Hepatocyte (in vitro differentiated cells): ENCODE measurements around the gene RBM4. TPM values are rescaled to one million over a fixed set of nuclear protein-coding genes. Genes with fewer than 3 reads are reported as not detected.
A peak's percentile ranks its signal among the peaks of the same experiment; 100 is the strongest.
"Not testable (repeated sequence)": the region's sequence is repeated elsewhere in the genome, so short reads cannot be mapped to it uniquely, and the experiment has no call there.

ENCODE experiments used
- DNase-seq: peaks from one replicate; pipeline ENCODE4 v3.0.0-alpha.2; 2016; ENCODE audit warnings: low spot score
- H2AFZ ChIP-seq: fragments of 200-600 bp; sonication (generic); 2 replicates; pipeline ENCODE4 v1.6.0; 2016; ENCODE audit warnings: antibody characterized with exemption, mild to moderate bottlenecking
- H3K27ac ChIP-seq: fragments of 200-600 bp; sonication (generic); 2 replicates; pipeline ENCODE4 v1.5.1; 2016; ENCODE audit warnings: mild to moderate bottlenecking
- H3K27me3 ChIP-seq: fragments of 200-600 bp; sonication (generic); 2 replicates; pipeline ENCODE4 v1.6.1; 2016
- H3K36me3 ChIP-seq: fragments of 200-600 bp; sonication (generic); replicated peaks from 2 replicates; pipeline ENCODE4 v1.5.1; 2016; ENCODE audit warnings: low read depth; ENCODE audit not compliant: insufficient read depth
- H3K4me1 ChIP-seq: fragments of 200-600 bp; sonication (generic); 2 replicates; pipeline ENCODE4 v1.5.1; 2016; ENCODE audit warnings: mild to moderate bottlenecking, moderate library complexity; ENCODE audit not compliant: insufficient read depth
- H3K4me2 ChIP-seq: fragments of 200-600 bp; sonication (generic); 2 replicates; pipeline ENCODE4 v1.6.0; 2016
- H3K4me3 ChIP-seq: fragments of 200-600 bp; sonication (generic); 2 replicates; pipeline ENCODE4 v1.5.1; 2016; ENCODE audit warnings: mild to moderate bottlenecking
- H3K79me2 ChIP-seq: fragments of 200-600 bp; sonication (generic); 2 replicates; pipeline ENCODE4 v1.6.0; 2017; ENCODE audit warnings: mild to moderate bottlenecking
- H3K9me2 ChIP-seq: fragments of 200-600 bp; sonication (generic); replicated peaks from 2 replicates; pipeline ENCODE4 v1.6.0; 2017; ENCODE audit warnings: mild to moderate bottlenecking; ENCODE audit not compliant: insufficient read depth
- H3K9me3 ChIP-seq: fragments of 200-600 bp; sonication (generic); 2 replicates; pipeline ENCODE4 v1.5.1; 2016; ENCODE audit warnings: low read depth, mild to moderate bottlenecking
- H4K20me1 ChIP-seq: fragments of 200-600 bp; sonication (generic); 2 replicates; pipeline ENCODE4 v1.6.0; 2016; ENCODE audit warnings: mild to moderate bottlenecking; ENCODE audit not compliant: insufficient read depth, poor library complexity, severe bottlenecking
- CTCF ChIP-seq: fragments of 200-600 bp; sonication (generic); IDR thresholded peaks from 2 replicates; pipeline ENCODE4 v1.5.1; 2016; ENCODE audit warnings: antibody characterized with exemption, mild to moderate bottlenecking; ENCODE audit not compliant: poor library complexity
- EZH2 ChIP-seq: fragments of 200-600 bp; sonication (generic); IDR thresholded peaks from 2 replicates; pipeline ENCODE4 v1.6.1; 2016; ENCODE audit warnings: antibody characterized with exemption, mild to moderate bottlenecking, borderline replicate concordance
- EZH2phosphoT487 ChIP-seq: fragments of 200-600 bp; sonication (generic); IDR thresholded peaks from one replicate; pipeline ENCODE4 v1.6.1; 2018; ENCODE audit warnings: antibody characterized with exemption, mild to moderate bottlenecking, low read depth, moderate library complexity; ENCODE audit not compliant: unreplicated experiment, severe bottlenecking
- WGBS: methylation state at CpG from one replicate; pipeline ENCODE4 v1.1.6; 2016; ENCODE audit warnings: low lambda C conversion rate; ENCODE audit errors: missing lambda C conversion rate; 5-methylcytosine and 5-hydroxymethylcytosine counted together
- polyA plus RNA-seq: library from polyadenylated mRNA; unstranded; fragments of >200 nt; fragmentation: Nextera tagmentation; extraction: Ambion mirVana; gene quantifications from 2 replicates; pipeline ENCODE4 v1.2.1, GENCODE V29; 2016
- total RNA-seq: library from RNA; depleted of rRNA; stranded (reverse); fragments of >200 nt; gene quantifications from 2 replicates; pipeline ENCODE4 v1.2.3, GENCODE V29; 2014

RBM4 gene, protein sequence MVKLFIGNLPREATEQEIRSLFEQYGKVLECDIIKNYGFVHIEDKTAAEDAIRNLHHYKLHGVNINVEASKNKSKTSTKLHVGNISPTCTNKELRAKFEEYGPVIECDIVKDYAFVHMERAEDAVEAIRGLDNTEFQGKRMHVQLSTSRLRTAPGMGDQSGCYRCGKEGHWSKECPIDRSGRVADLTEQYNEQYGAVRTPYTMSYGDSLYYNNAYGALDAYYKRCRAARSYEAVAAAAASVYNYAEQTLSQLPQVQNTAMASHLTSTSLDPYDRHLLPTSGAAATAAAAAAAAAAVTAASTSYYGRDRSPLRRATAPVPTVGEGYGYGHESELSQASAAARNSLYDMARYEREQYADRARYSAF
- total RNA-seq (129 and 150 TPM in 2 replicates), polyA plus RNA-seq (139 and 151 TPM in 2 replicates)

DNA sequence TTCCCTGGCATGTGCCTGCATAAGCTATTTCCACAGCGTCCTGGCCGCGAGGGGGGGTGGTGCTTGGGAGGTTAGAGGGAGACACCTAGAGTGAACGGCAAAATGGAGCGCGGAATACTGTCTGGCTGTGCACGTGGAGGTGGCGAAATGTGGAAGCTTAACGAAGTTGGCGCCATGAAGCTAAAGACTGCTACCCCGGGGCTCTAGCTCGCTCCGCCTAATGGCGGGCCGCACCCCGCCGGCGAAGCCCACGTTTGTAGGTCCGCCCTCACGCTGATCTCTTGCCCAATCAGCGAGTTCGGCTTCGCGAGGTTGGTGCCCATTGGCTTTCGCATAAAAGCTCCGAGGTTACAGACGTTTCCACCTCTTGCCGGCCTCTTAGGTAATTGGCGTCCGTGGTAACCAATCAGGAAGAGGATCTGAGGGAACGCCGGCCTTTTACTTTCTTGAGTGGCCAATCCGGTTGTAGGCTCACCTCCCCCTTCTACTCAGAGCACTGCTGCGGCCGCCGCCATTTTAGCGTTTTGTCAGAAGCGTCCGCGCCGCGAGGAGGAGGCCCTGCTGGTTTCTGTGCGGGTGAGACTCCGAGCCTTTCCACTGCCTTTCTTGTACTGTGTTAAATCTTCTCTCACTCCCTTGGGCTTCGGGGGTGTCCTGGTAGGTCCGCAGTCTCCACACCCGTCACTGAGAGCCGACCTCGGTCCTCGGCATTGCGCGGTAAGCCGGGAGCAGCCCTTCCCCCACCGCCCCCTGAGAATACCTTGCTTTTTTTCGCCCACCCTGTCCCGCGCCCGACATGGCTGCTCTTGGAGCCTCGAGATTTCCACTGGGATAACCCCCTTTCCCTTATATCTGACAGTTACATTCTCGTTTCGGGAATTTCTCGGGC lies at the start of gene RBM4:
Gene RBM4 (plus strand): TSS at position 527 of the 889 bp plus-strand sequence. CDS start 1,009 bp downstream, outside the sequence.
- Histone ChIP-seq H2AFZ (no peak within 1 kb of the TSS), H3K27ac (peak within 1 kb of the TSS; percentile 90), H3K4me2 (peak within 1 kb of the TSS; percentile 96), H3K4me1 (peaks cover 34% of the 10 kb centered on the region), H3K9me3 (no peaks in the 10 kb centered on the region), H3K4me3 (peak within 1 kb of the TSS; percentile 72), H3K79me2 (peaks cover 91% of the 10 kb centered on the region), H3K27me3 (no peaks in the 10 kb centered on the region), H3K36me3 (no peaks in the 10 kb centered on the region), H4K20me1 (peaks cover 50% of the 10 kb centered on the region), H3K9me2 (no peaks in the 10 kb centered on the region)
- 1% methylated on average over 59 of the region's 63 CpGs for WGBS
- peak; percentile 99 for DNase-seq
- no peak for TF ChIP-seq EZH2phosphoT487

DNA sequence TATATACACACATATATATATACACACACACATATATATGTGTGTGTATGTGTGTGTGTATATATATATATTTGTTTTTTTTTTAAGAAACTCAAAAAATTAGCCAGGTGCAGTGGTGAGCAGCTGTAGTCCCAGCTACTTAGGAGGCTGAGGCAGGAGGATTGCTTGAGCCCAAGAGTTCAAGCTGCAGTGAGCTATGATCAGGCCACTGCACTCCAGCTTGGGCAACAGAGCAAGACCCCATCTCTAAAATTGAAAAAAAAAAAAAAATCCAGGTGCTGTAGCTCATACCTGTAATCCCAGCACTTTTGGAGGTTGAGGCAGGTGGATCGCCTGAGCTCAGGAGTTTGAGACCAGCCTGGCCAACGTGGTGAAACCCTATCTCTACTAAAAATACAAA lies 49.2 kb upstream of the RBM4 start:
- not testable (repeated sequence) for H3K4me1 ChIP-seq, H3K27me3 ChIP-seq, H3K27ac ChIP-seq, DNase-seq, H3K9me2 ChIP-seq, H2AFZ ChIP-seq, H3K9me3 ChIP-seq, H3K4me2 ChIP-seq, H3K36me3 ChIP-seq, H4K20me1 ChIP-seq, H3K4me3 ChIP-seq
- H3K79me2 ChIP-seq: peaks cover 20% of the 10 kb centered on the region
- 87% methylated on average over 2 of the region's 2 CpGs for WGBS

GRCh38 chr11:66589996-66590675 lies 48.4 kb upstream of the RBM4 start:
- peaks cover 21% of the 10 kb centered on the region for H3K79me2 ChIP-seq
- no peaks in the 10 kb centered on the region for H3K36me3 ChIP-seq
- H2AFZ ChIP-seq: no peak overlapping the region
- H3K4me1 ChIP-seq: peaks cover 8% of the 10 kb centered on the region
- H3K9me3 ChIP-seq: no peaks in the 10 kb centered on the region
- TF ChIP-seq EZH2: no peak
- no peak overlapping the region for H3K4me3 ChIP-seq
- H3K9me2 ChIP-seq: no peaks in the 10 kb centered on the region
- no peaks in the 10 kb centered on the region for H4K20me1 ChIP-seq
- no peak overlapping the region for H3K27ac ChIP-seq
- no peak overlapping the region for H3K4me2 ChIP-seq
- no peaks in the 10 kb centered on the region for H3K27me3 ChIP-seq
- WGBS: 96% methylated on average over 7 of the region's 7 CpGs
- no peak for DNase-seq

DNA sequence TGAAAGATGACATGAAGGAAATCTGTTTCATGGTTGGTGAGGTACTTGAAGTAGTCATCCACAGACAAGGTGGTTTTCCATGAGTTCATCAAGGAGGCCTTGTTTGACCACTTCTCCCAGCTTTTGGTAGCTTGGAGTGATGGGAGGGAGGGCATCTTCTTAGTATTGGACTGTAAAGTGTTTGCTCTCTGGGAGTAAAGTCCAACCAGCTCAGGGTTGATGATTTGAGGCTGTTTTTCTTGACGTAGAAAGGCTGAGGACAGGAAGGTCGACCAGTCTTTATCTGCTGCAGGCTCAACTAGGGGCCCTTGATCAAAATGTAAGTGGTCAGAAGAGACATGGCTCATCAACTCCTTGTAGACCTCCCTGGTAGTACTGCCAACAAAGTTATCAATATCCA lies 47.3 kb upstream of the RBM4 start:
- Histone ChIP-seq H3K4me1 (peaks cover 15% of the 10 kb centered on the region), H3K4me2 (no peak overlapping the region), H3K4me3 (no peak overlapping the region), H3K27ac (no peak overlapping the region), H3K9me3 (no peaks in the 10 kb centered on the region), H3K79me2 (peaks cover 27% of the 10 kb centered on the region), H3K9me2 (no peaks in the 10 kb centered on the region), H4K20me1 (no peaks in the 10 kb centered on the region), H2AFZ (no peak overlapping the region), H3K36me3 (no peaks in the 10 kb centered on the region), H3K27me3 (no peaks in the 10 kb centered on the region)
- TF ChIP-seq EZH2phosphoT487: no peak
- no peak for TF ChIP-seq EZH2
- TF ChIP-seq CTCF: no peak
- WGBS: 67% methylated on average over 2 of the region's 2 CpGs
- DNase-seq: no peak
